IMR-90 (cell line): ENCODE data around the gene CTNNA2. TPM values are rescaled to one million over a fixed set of nuclear protein-coding genes. Genes with fewer than 3 reads are reported as not detected.

Source experiments
- ATAC-seq: fragments of 200-7000 bp; cut with Tn5 transposase; 2 replicates; pipeline ENCODE4 v1.9.1; 2020; ENCODE audit warnings: low read depth, mild to moderate bottlenecking, moderate library complexity
- BruUV-seq: library from RNA; stranded (reverse); fragments of 400-500 nt; replicated peaks from 2 replicates; lab custom pipeline; 2021; lab: Mats Ljungman, UMichigan
- CTCF ChIA-PET: fragments of 300-600 bp; formaldehyde crosslinking; extraction: SDS; loops from one replicate; lab custom pipeline; 2021; ENCODE audit warnings: antibody characterized with exemption; lab: Yijun Ruan, JAX
- POLR2A ChIA-PET: fragments of 300-600 bp; sonication (Branson Sonifier 250); formaldehyde crosslinking; loops from one replicate; lab custom pipeline; 2022; ENCODE audit warnings: antibody characterized with exemption; ENCODE audit not compliant: unreplicated experiment; lab: Charles Lee
- DNase-seq: peaks from one replicate; pipeline ENCODE4 v3.0.0; 2013
- H2AFZ ChIP-seq: replicated peaks from 2 replicates; pipeline ENCODE3; 2013; ENCODE audit warnings: low read length, mild to moderate bottlenecking; ENCODE audit not compliant: poor library complexity
- H2AK5ac ChIP-seq: 2 replicates; pipeline ENCODE4 v1.6.1; 2013; ENCODE audit warnings: low read depth, low read length, inconsistent platforms
- H2AK9ac ChIP-seq: replicated peaks from 2 replicates; pipeline ENCODE3; 2013; ENCODE audit warnings: mild to moderate bottlenecking, low read depth, low read length, moderate library complexity; ENCODE audit not compliant: poor library complexity
- H2BK120ac ChIP-seq: 2 replicates; pipeline ENCODE4 v1.6.1; 2013; ENCODE audit warnings: low read depth, low read length, inconsistent platforms
- H2BK15ac ChIP-seq: 3 replicates; pipeline ENCODE4 v1.6.1; 2013; ENCODE audit warnings: low read depth, low read length, inconsistent platforms
- H2BK20ac ChIP-seq: 2 replicates; pipeline ENCODE4 v1.6.1; 2013; ENCODE audit warnings: low read depth, mild to moderate bottlenecking, inconsistent platforms, low read length, moderate library complexity
- H2BK5ac ChIP-seq: 2 replicates; pipeline ENCODE4 v1.6.1; 2013; ENCODE audit warnings: mild to moderate bottlenecking, low read depth, low read length, inconsistent platforms; ENCODE audit not compliant: poor library complexity, severe bottlenecking
- H3K14ac ChIP-seq: replicated peaks from 2 replicates; pipeline ENCODE4 v1.6.1; 2013; ENCODE audit warnings: low read depth, low read length, inconsistent platforms
- H3K18ac ChIP-seq: 2 replicates; pipeline ENCODE4 v1.6.1; 2013; ENCODE audit warnings: low read depth, low read length, control low read depth
- H3K23ac ChIP-seq: 2 replicates; pipeline ENCODE4 v1.6.1; 2013; ENCODE audit warnings: low read depth, low read length, inconsistent platforms
- H3K27ac ChIP-seq: 2 replicates; pipeline ENCODE4 v1.5.1; 2013; ENCODE audit warnings: mild to moderate bottlenecking, control low read depth, low read length; ENCODE audit not compliant: insufficient read depth
- H3K27me3 ChIP-seq: 2 replicates; pipeline ENCODE4 v1.6.1; 2013; ENCODE audit warnings: low read length; ENCODE audit not compliant: control insufficient read depth, insufficient read depth
- H3K36me3 ChIP-seq: 2 replicates; pipeline ENCODE4 v1.6.1; 2013; ENCODE audit warnings: low read length, mixed read lengths; ENCODE audit not compliant: control insufficient read depth, insufficient read depth
- H3K4ac ChIP-seq: 2 replicates; pipeline ENCODE4 v1.6.1; 2013; ENCODE audit warnings: low read depth, low read length, inconsistent platforms
- H3K4me1 ChIP-seq: 2 replicates; pipeline ENCODE4 v1.6.1; 2013; ENCODE audit warnings: low read length, mixed read lengths; ENCODE audit not compliant: control insufficient read depth, insufficient read depth
- H3K4me2 ChIP-seq: 2 replicates; pipeline ENCODE4 v1.6.1; 2013; ENCODE audit warnings: low read depth, mild to moderate bottlenecking, control low read depth, low read length, moderate library complexity
- H3K4me3 ChIP-seq: 2 replicates; pipeline ENCODE4 v1.5.1; 2013; ENCODE audit warnings: low read depth, mild to moderate bottlenecking, control low read depth, low read length, moderate library complexity; ENCODE audit not compliant: insufficient read depth
- H3K56ac ChIP-seq: 2 replicates; pipeline ENCODE4 v1.6.1; 2013; ENCODE audit warnings: low read length, inconsistent platforms; ENCODE audit not compliant: insufficient read depth; ENCODE audit errors: extremely low read depth
- H3K79me1 ChIP-seq, 2 experiments: 2 replicates each; pipeline ENCODE4 v1.6.1; 2013; ENCODE audit warnings: low read length in 2 of 2, inconsistent platforms in 1 of 2, low read depth in 1 of 2
- H3K9ac ChIP-seq: 2 replicates; pipeline ENCODE4 v1.6.1; 2013; ENCODE audit warnings: low read depth, low read length, control low read depth
- H3K9me1 ChIP-seq: 2 replicates; pipeline ENCODE4 v1.6.1; 2013; ENCODE audit warnings: low read length, inconsistent platforms; ENCODE audit not compliant: insufficient read depth
- H3K9me3 ChIP-seq: 2 replicates; pipeline ENCODE4 v1.6.1; 2013; ENCODE audit warnings: low read length; ENCODE audit not compliant: control insufficient read depth, insufficient read depth
- H4K20me1 ChIP-seq: 2 replicates; pipeline ENCODE4 v1.6.1; 2013; ENCODE audit warnings: low read length, inconsistent platforms; ENCODE audit not compliant: insufficient read depth
- H4K5ac ChIP-seq: 2 replicates; pipeline ENCODE4 v1.6.1; 2013; ENCODE audit warnings: mild to moderate bottlenecking, low read depth, low read length, control low read depth
- H4K8ac ChIP-seq, 2 experiments: 2 replicates each; pipeline ENCODE4 v1.6.1; 2013; ENCODE audit warnings: low read depth in 2 of 2, low read length in 2 of 2, control low read depth in 1 of 2, inconsistent platforms in 1 of 2
- H4K91ac ChIP-seq: 2 replicates; pipeline ENCODE4 v1.6.1; 2013; ENCODE audit warnings: low read depth, low read length, inconsistent platforms; ENCODE audit not compliant: insufficient read depth
- BHLHE40 ChIP-seq: fragments of 150-350 bp; IDR thresholded peaks from 2 replicates; pipeline ENCODE4 v1.6.1; 2016; ENCODE audit warnings: mild to moderate bottlenecking, low read depth, low read length
- CEBPB ChIP-seq: IDR thresholded peaks from 2 replicates; pipeline ENCODE4 v1.6.1; 2012; ENCODE audit warnings: low read depth, low read length, improper control_type of control experiment
- CTCF ChIP-seq: conservative IDR thresholded peaks from 2 replicates; pipeline ENCODE4 v1.5.1; 2012; ENCODE audit warnings: mild to moderate bottlenecking, low read depth, low read length, improper control_type of control experiment
- FOS ChIP-seq: fragments of 150-350 bp; IDR thresholded peaks from 2 replicates; pipeline ENCODE4 v1.6.1; 2016; ENCODE audit warnings: low read depth, low read length
- MAFK ChIP-seq: IDR thresholded peaks from 2 replicates; pipeline ENCODE4 v1.6.1; 2012; ENCODE audit warnings: low read depth, low read length, improper control_type of control experiment
- MXI1 ChIP-seq: IDR thresholded peaks from 2 replicates; pipeline ENCODE4 v1.6.1; 2012; ENCODE audit warnings: low read depth, mild to moderate bottlenecking, low read length, moderate library complexity, borderline replicate concordance
- NFE2L2 ChIP-seq: fragments of 150-350 bp; IDR thresholded peaks from 2 replicates; pipeline ENCODE4 v1.6.1; 2016; ENCODE audit warnings: low read depth, mild to moderate bottlenecking, low read length
- POLR2A ChIP-seq: IDR thresholded peaks from 2 replicates; pipeline ENCODE4 v1.6.1; 2012; ENCODE audit warnings: mild to moderate bottlenecking, low read depth, low read length
- RAD21 ChIP-seq: IDR thresholded peaks from 2 replicates; pipeline ENCODE4 v1.6.1; 2012; ENCODE audit warnings: low read length, improper control_type of control experiment
- RCOR1 ChIP-seq: IDR thresholded peaks from 2 replicates; pipeline ENCODE4 v1.6.1; 2012; ENCODE audit warnings: mild to moderate bottlenecking, low read length, improper control_type of control experiment; ENCODE audit not compliant: insufficient replicate concordance
- RFX5 ChIP-seq: IDR thresholded peaks from 2 replicates; pipeline ENCODE4 v1.8.0; 2012; ENCODE audit warnings: low read depth, mild to moderate bottlenecking, low read length, moderate library complexity
- SMC3 ChIP-seq: fragments of 150-350 bp; IDR thresholded peaks from 2 replicates; pipeline ENCODE4 v1.6.1; 2016; ENCODE audit warnings: low read depth, mild to moderate bottlenecking, antibody characterized with exemption, low read length, moderate library complexity
- USF2 ChIP-seq: fragments of 150-350 bp; IDR thresholded peaks from 2 replicates; pipeline ENCODE4 v1.6.1; 2017; ENCODE audit warnings: mild to moderate bottlenecking, antibody characterized with exemption, low read length, low read depth
- WGBS, 2 experiments: methylation state at CpG; one replicate each; pipeline versions ENCODE4 v1.1.5 to v1.1.7; 2013; ENCODE audit warnings: missing lambda C conversion rate in 2 of 2; ENCODE audit not compliant: insufficient read length in 1 of 2; ENCODE audit errors: extremely low coverage in 2 of 2; 5-methylcytosine and 5-hydroxymethylcytosine counted together
- dilution Hi-C: fragments of 300-500 bp; cut with HindIII; formaldehyde crosslinking; loops from one replicate; pipeline ENCODE4 v1.14.3; 2018; ENCODE audit warnings: low sequenced_read_pairs; ENCODE audit not compliant: unreplicated experiment
- in situ Hi-C: fragments of 300-500 bp; cut with MboI; formaldehyde crosslinking; loops from 3 replicates; pipeline ENCODE4 v1.14.3; 2019; ENCODE audit warnings: low sequenced_read_pairs, inconsistent platforms, mixed read lengths
- intact Hi-C: fragments of 100-400 bp; cut with micrococcal nuclease; formaldehyde crosslinking; loops from 2 replicates; pipeline ENCODE4 v1.10.0; 2022
- polyA plus RNA-seq, 3 experiments: library from polyadenylated mRNA; depleted of rRNA; stranded (reverse); fragments of >200 nt; gene quantifications; 2 replicates each; pipeline ENCODE4 v1.2.3, GENCODE V29; 2012; ENCODE audit warnings: low replicate concordance in 1 of 3
- total RNA-seq: library from RNA; depleted of rRNA; stranded (reverse); fragments of >200 nt; gene quantifications from 2 replicates; pipeline ENCODE4 v1.2.3, GENCODE V29; 2012

The CTNNA2 gene
- total and polyA plus RNA-seq, 2 of the 4 experiments (the other 2 are of a cell fraction): not detected

- Histone ChIP-seq H3K18ac (no peak overlapping the region), H4K5ac (no peak overlapping the region), H3K9me3 (peaks cover 4% of the 10 kb centered on the region; the same call in 1 of the 2 replicates), H3K4me2 (no peak overlapping the region), H3K79me1 (no peaks in the 10 kb centered on the region), H3K23ac (no peak overlapping the region), H3K9ac (no peak overlapping the region), H2AFZ (no peak overlapping the region), H3K4ac (no peak overlapping the region), H3K14ac (no peak overlapping the region), H2BK120ac (no peak overlapping the region), H3K56ac (no peak overlapping the region), H2BK5ac (no peak overlapping the region), H4K8ac (no peak overlapping the region), H2AK9ac (no peak overlapping the region), H3K4me3 (no peak overlapping the region), H2BK20ac (no peak overlapping the region), H3K27ac (no peak overlapping the region), H3K9me1 (no peaks in the 10 kb centered on the region), H3K27me3 (no peaks in the 10 kb centered on the region), H3K4me1 (no peaks in the 10 kb centered on the region), H4K20me1 (no peaks in the 10 kb centered on the region), H2BK15ac (no peak overlapping the region), H3K36me3 (no peaks in the 10 kb centered on the region), H2AK5ac (no peak overlapping the region), H4K91ac (no peak overlapping the region)
- ChIA-PET POLR2A (no interaction called here), CTCF (no interaction called here)
- intact Hi-C loops: no loop called here
- WGBS, 2 experiments: no CpG with 5 or more reads among the region's 6 CpGs
- BruUV-seq: no TSS peak
- DNase-seq: no peak
- dilution Hi-C loops: no loop called here
- no peak for ATAC-seq
- in situ Hi-C loops: no loop called here
- TF ChIP-seq MXI1 (no peak), RAD21 (no peak), NFE2L2 (no peak), RCOR1 (no peak), CTCF (no peak), USF2 (no peak), CEBPB (no peak), RFX5 (no peak), SMC3 (no peak), POLR2A (no peak), FOS (no peak), BHLHE40 (no peak), MAFK (no peak)
Observed at GRCh38 chr2:79564065-79564464, 51.2 kb downstream of the CTNNA2 start.
